Activated CD4-positive, alpha-beta T cell treated with anti-CD3 and anti-CD28 coated beads, Interleukin-10, Interleukin-2, amounts not matched to agents 100 ng/mL and 50 ng/mL, durations not matched to agents 16 hours and 8 hours (primary cell): Measurements from ENCODE around the gene CASP7.
A peak's percentile ranks its signal among the peaks of the same experiment; 100 is the strongest.

Experiments used
- DNase-seq: peaks from one replicate; pipeline ENCODE4 v3.0.0-alpha.2; 2020

The CASP7 gene

DNA sequence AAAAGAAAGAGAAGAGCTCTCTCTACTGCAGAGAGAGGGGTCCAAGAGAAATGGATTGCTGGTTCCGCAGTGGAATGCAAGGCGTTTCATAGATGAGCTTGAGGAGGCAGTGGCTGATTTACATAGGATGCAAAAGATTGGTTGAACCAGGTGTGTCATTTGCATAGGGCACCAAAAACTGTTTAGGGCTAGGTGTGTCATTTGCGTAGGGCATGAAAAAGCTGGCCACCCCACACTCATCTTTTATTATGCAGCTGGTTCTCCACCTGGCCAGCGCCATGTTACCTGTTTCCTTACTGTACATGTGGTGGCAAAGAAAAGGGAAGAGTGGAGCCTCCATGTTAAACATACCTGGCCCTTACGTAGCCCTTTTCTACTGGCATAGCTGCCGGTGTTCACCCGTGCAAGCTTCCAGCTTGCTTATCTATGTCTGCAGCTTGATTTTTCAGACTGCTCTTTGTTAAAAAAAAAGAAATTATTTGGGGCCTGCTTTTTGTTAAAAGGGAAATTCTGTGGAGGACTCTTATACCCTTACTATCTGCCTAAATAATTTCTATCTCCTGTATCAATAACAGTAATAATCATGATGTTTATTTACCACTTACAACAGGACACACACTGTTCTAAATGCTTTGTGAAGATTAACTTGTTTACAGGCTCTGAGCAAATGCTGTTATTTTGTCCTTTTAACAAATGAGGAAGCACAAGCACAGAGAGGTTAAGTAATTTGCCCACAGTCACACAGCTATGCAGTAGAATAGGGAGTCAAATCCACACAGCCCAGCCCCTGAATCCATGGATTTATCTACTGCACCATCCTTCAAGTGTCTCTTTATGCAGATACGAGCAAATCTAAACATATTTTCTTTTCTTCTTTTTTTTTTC lies 33.3 kb downstream of the CASP7 start:
- no peak for DNase-seq

DNA sequence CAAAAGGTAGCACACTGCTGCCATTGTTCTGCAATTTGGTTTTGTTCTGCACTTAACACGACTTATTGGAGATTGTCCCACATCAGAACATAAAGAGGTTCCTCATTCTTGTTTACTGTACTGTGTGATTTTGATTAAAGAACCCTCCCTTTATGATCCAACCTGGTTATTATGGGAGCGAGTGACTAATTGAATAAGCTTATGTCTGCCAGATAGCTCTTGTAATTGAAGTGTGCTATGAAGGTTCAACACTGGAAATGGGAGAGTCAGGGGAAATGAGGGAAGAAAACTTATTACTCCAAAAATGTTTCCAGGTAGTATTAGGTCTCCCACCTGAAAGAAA lies 33.9 kb downstream of the CASP7 start:
- DNase-seq: no peak

- no peak for DNase-seq
Observed at GRCh38 chr10:113716109-113716910, 36.6 kb downstream of the CASP7 start.

DNA sequence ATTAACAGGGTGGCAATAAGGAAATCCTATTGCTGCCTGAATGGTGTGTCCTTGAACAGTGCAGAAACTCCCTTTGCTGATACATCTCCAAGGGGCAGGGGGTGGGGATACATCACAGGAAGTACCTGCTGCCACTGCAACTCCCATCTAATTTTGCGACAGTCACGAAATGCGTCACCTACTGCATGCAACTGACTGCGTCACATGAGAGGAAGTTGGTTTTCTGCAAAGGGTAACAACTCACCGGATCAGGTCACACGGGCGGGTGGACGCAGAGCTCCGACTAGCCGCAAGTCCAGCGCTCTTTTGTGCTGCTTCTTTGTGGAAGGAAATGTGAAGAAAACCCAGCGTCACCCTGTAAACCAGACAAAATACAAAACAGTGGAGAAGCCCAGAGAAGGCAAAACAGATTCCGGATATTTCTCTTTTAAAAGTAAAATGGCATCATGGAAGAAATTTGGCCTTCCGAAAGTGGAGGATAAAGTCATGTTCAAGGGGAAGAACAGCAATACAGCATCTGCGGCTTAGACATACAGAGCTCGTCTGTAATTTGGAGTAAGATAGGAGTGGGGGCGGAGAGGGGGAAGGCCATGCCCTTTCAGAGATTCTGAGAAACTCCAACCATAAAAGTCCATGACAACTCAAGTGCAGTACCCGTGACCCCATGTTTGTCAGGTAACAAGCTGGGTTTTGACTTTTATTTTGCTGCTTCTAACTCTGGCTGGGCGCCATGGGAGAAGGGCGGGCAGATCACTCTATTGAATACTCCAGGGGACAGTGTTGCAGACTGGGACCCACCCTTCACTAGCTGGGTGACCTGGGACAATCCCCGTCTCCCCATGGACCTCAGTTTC lies 39.5 kb downstream of the CASP7 start:
- no peak for DNase-seq

- no peak for DNase-seq
Observed at GRCh38 chr10:113720386-113720785, 40.7 kb downstream of the CASP7 start.

DNA sequence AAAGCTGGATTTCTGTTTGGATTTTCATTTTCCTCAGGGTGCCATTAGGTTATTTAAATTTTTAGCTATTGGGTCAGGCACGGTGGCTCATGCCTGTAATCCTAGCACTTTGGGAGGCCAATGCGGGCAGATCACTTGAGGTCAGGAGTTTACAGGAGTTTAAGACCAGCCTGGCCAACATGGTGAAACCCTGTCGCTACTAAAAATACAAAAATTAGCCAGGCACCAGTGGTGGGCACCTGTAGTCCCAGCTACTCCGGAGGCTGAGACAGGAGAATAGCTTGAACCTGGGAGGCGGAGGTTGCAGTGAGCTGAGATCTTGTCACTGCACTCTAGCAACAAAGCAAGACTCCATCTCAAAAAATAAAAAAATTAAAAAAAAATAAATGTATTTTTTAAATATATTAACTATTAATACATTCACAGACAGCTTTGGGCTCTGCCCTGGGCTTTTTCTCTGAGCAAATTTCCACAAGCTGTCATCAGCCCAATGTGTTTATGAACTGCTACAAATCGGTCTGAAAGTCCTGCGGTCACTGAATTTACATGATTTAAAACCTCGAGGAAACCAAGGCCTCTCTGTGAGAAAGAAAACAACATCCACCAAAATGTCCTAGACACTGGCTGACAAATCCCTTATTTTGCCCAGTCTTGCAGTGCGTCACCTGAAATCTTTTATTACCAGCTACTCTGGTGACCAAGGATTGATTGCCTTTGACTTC lies 52.6 kb downstream of the CASP7 start:
- no peak for DNase-seq

DNA sequence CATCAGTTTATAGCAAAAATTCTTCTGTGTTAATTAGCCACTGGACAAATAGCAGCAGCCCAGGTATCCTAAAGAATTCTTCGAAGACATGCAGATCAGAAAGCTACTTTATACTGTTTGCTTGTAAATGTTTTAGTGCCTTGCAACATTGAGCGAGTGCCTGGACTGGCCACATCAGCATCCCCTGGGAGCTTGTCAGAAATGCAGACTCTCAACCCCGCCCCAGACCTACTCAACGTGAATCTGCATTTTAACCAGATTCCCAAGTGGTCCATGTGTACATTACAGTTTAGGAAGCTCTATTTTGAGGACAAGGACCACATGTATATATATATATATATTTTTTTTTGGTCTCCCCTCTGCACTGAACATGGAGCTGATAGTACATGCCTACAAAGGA lies 53.3 kb downstream of the CASP7 start:
- DNase-seq: no peak

GRCh38 chr10:113733635-113734034 lies 53.9 kb downstream of the CASP7 start:
- no peak for DNase-seq

GRCh38 chr10:113735913-113736312 lies 56.2 kb downstream of the CASP7 start:
- peak; percentile 5 for DNase-seq

- DNase-seq: no peak
Observed at GRCh38 chr10:113736576-113736975, 56.9 kb downstream of the CASP7 start.

DNA sequence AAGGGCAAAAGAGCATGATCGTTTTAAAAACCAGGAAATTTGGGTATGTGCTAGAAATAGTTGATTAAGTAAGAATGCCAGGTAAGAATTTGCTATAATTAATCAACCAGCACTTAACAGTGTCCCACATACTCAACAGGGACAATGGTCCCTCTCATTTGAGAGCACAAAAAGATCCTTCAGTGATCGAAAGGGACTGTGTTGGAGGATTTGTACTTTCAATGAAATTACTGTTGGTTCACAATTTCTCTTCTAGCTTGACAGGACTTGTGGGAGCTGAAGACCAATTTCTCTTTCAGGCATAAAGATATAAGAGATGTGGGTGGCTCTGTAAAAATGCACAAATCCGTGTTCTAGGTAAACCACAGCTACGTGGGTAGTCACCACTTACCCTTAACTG lies 59.3 kb downstream of the CASP7 start:
- no peak for DNase-seq

- DNase-seq: no peak
Observed at GRCh38 chr10:113739577-113739976, 59.9 kb downstream of the CASP7 start.

GRCh38 chr10:113740850-113741249 lies 61.1 kb downstream of the CASP7 start:
- no peak for DNase-seq

- no peak for DNase-seq
Observed at GRCh38 chr10:113742466-113742865, 62.8 kb downstream of the CASP7 start.

DNA sequence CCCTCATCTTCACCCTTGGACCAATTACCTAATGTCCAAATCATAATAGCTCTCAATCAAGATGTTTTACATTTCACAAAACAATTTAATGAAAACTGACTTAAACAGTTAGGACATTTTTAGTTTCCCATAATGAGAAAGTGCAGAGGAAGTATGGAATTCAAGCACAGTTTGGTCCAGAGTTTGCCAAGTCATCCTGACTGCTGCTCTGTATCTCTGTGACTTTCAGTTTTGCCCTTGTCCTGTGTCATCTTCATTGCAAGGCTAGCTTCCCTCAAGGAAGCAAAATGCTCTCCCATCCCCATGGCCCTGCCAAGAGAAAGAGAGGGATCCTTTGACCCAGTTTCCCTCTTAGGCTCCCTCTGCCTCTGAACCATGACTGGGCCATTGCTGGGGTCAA lies 63.9 kb downstream of the CASP7 start:
- no peak for DNase-seq

DNA sequence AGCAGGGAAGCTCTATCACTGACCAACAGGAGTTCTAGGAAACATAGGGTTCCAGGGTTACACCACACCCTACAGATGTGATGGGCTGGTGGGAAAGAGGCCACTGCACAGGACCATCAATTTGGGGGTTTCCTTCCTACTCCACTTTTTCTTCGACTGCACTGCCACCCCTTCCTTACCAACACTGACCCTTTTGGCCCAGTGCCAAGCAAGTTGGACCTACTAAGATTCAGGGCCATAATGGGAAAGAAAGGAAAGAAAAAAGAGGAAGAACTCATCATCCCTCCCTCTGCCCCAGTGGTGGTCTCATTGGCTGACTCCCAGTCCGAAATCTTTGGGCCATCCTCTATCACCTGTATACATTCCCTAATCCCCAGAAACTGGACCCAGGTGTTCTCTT lies 65.7 kb downstream of the CASP7 start:
- no peak for DNase-seq

DNA sequence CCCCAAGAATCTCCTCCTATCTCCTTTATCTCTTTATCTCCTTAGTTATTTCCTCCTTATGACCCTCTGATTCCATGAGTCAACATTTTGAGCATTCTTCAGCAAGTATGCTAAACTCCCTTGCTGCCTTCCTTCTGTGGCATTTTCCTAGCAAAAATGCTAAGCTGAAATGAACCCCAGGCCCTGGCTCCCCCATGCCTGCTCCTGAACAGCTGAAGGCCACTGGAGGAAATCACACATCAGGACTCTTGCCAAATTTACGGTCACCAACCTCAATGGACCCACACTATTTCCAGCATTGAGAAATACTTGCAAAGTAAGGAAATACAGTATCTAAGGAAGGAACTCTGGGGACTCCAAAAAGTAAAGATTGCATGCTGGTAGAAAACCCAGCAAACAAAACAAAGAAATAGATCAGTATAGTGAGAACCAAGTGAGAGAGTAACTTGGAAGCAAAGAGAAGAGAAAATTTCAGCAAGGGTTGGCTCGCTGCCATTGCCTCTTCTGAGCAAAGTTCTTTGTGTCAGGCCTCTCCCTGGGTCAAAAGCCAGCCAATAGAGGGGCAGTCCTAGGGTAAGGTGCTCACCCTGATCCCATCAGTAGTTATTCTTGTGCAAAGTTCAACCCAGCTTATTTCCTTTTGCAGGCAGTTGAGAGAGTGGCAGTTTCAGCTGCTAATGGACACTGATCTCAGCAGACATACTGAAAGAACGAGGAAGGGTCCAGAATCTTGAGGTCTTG lies 66.7 kb downstream of the CASP7 start:
- no peak for DNase-seq

GRCh38 chr10:113751181-113751732 lies 71.5 kb downstream of the CASP7 start, which contains the start of gene PLEKHS1:
TSS of gene PLEKHS1 (plus strand) at chr10:113751682. CDS start at chr10:113755278, 3,596 bp downstream.
- no peak for DNase-seq

DNA sequence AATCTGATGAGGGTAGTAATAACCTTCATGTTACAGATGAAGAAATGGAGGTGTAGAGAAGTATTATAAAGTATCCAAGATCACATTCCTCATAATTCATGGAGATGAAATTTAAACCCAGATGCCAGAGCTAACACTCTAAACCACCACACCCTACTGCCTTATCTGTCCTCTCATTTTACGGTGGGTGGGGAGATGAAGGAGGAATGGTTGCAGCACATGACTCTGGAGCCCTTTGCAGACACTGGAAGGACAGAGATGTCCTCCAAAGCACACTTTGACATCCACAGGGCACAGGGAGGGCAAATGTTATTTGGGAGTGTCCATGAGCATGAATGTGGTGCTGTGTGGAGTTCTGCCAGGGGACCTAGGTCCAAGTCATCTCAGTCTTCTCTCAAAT lies 72.8 kb downstream of the CASP7 start:
- DNase-seq: no peak

DNA sequence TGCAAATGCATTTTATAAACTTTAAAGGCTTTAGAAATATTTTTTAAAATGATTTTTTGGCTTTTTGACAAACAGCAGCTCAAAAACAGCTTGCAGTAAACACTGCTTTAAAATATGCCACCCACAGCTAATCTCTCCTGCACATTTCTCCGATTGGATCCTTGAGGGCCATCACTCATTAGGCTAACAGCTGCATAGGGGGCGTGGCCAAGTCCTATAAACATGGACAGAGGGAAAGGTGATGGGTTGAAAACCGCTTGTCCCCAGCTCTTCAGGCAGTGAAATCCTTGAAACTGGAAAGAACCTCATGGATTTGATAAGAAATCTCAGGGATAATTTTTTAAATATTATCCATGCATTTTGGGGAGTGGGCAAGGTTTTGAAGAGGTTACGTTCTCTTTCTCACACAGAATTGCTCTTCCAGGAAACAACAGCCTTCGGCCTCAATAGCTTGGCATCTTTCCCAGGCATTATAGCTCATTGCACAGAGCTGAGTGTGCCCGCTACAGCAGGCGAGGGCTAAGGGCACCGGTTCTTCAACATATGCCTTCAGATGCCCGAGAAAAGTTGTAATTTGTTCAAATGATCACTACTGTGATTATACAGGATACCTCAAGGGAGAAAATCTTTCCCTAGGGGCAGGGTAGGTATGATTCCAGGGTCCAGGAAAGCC lies 73.4 kb downstream of the CASP7 start:
- no peak for DNase-seq

- DNase-seq: no peak
Observed at GRCh38 chr10:113754125-113754524, 74.4 kb downstream of the CASP7 start.
